Spleen (tissue), 3 donors: Measurements from ENCODE around the gene APEH.

Source experiments
- POLR2A ChIP-seq, 3 donors: fragments of 450-650 bp; IDR thresholded peaks; one replicate each; pipeline ENCODE4 v1.5.1; 2017; ENCODE audit warnings: antibody characterized with exemption in 3 of 3, mild to moderate bottlenecking in 1 of 3
- POLR2AphosphoS5 ChIP-seq, 3 donors: sonication (generic); formaldehyde crosslinking; IDR thresholded peaks; one replicate each; pipeline ENCODE4 v1.5.1; 2017; ENCODE audit warnings: antibody characterized with exemption in 3 of 3

GRCh38 chr3:49652218-49652902, 21.8 kb upstream of the APEH start:
- TF ChIP-seq POLR2A (IDR thresholded peaks at IDR 0.05) = no peak
- TF ChIP-seq POLR2AphosphoS5 (IDR thresholded peaks at IDR 0.05) = no peak
